Large intestine (tissue), 3 donors: ENCODE data around the gene ZFAND6. TPM values are rescaled to one million over a fixed set of nuclear protein-coding genes. Genes with fewer than 3 reads are reported as not detected.
"Not testable (repeated sequence)": the region's sequence is repeated elsewhere in the genome, so short reads cannot be mapped to it uniquely, and the experiment has no call there.

Experiments used
- DNase-seq, 2 donors: peaks; one replicate each; pipeline versions ENCODE4 v3.0.0 to v3.0.0-alpha.2; 2013
- H3K27ac ChIP-seq: one replicate; pipeline ENCODE4 v1.5.1; 2013; ENCODE audit warnings: low read length
- H3K27me3 ChIP-seq: 2 replicates; pipeline ENCODE4 v1.6.1; 2013; ENCODE audit warnings: low read length; ENCODE audit not compliant: control insufficient read depth, insufficient read depth
- H3K36me3 ChIP-seq: 2 replicates; pipeline ENCODE4 v1.6.1; 2013; ENCODE audit warnings: low read length; ENCODE audit not compliant: control insufficient read depth, insufficient read depth
- H3K4me1 ChIP-seq: one replicate; pipeline ENCODE4 v1.6.1; 2013; ENCODE audit warnings: low read length; ENCODE audit not compliant: control insufficient read depth, insufficient read depth
- H3K4me3 ChIP-seq: one replicate; pipeline ENCODE4 v1.5.1; 2013; ENCODE audit warnings: low read length
- H3K9me3 ChIP-seq: one replicate; pipeline ENCODE4 v1.6.1; 2013; ENCODE audit warnings: mild to moderate bottlenecking, low read depth, low read length, moderate library complexity; ENCODE audit not compliant: control insufficient read depth
- WGBS: methylation state at CpG from one replicate; pipeline ENCODE4 v1.1.5; 2013; ENCODE audit warnings: low lambda C conversion rate; ENCODE audit not compliant: insufficient coverage; 5-methylcytosine and 5-hydroxymethylcytosine counted together
- polyA plus RNA-seq: library from polyadenylated mRNA; unstranded; fragments of 120-200 nt; gene quantifications from one replicate; pipeline ENCODE4 v1.2.1, GENCODE V29; 2013

ZFAND6 gene
- polyA plus RNA-seq, 1 donor = 86.3 TPM

- no peak for DNase-seq
- Histone ChIP-seq H3K36me3 (no peaks in the 10 kb centered on the region), H3K4me1 (no peaks in the 10 kb centered on the region), H3K4me3 (no peak overlapping the region), H3K27me3 (no peaks in the 10 kb centered on the region), H3K27ac (no peak overlapping the region), H3K9me3 (no peaks in the 10 kb centered on the region)
- no CpG with 5 or more reads among the region's 1 CpG for WGBS
These were observed 16.9 kb upstream of the ZFAND6 start for GRCh38 chr15:80042568-80042967.

GRCh38 chr15:80045219-80045618 is 14.3 kb upstream of the ZFAND6 start:
- WGBS = no CpG with 5 or more reads among the region's 10 CpGs

GRCh38 chr15:80049046-80049445 is 10.4 kb upstream of the ZFAND6 start:
- DNase-seq = no peak
- no peaks in the 10 kb centered on the region for H3K36me3 ChIP-seq
- no peaks in the 10 kb centered on the region for H3K4me1 ChIP-seq
- H3K27me3 ChIP-seq = no peaks in the 10 kb centered on the region
- H3K27ac ChIP-seq = no peak overlapping the region
- WGBS = 89% methylated on average over 1 of the region's 2 CpGs
- H3K4me3 ChIP-seq = no peak overlapping the region
- H3K9me3 ChIP-seq = no peaks in the 10 kb centered on the region

More at GRCh38 chr15:80045219-80045618, 14.3 kb upstream of the ZFAND6 start:
- H3K36me3 ChIP-seq, H3K27me3 ChIP-seq, H3K4me1 ChIP-seq, DNase-seq, H3K4me3 ChIP-seq, H3K9me3 ChIP-seq, H3K27ac ChIP-seq: not testable (repeated sequence)

GRCh38 chr15:80052597-80053304 is 6.7 kb upstream of the ZFAND6 start:
- Histone ChIP-seq H3K36me3 (no peaks in the 10 kb centered on the region), H3K27ac (no peak overlapping the region), H3K4me1 (no peaks in the 10 kb centered on the region), H3K27me3 (no peaks in the 10 kb centered on the region), H3K9me3 (no peaks in the 10 kb centered on the region), H3K4me3 (no peak overlapping the region)
- WGBS = no CpG with 5 or more reads among the region's 6 CpGs
- DNase-seq = no peak

GRCh38 chr15:80055933-80056332 is 3.5 kb upstream of the ZFAND6 start:
- no peak overlapping the region for H3K4me3 ChIP-seq
- H3K36me3 ChIP-seq = no peaks in the 10 kb centered on the region
- H3K27ac ChIP-seq = no peak overlapping the region
- no peak for DNase-seq
- WGBS = no CpG with 5 or more reads among the region's 2 CpGs
- no peaks in the 10 kb centered on the region for H3K27me3 ChIP-seq
- no peaks in the 10 kb centered on the region for H3K4me1 ChIP-seq
- no peaks in the 10 kb centered on the region for H3K9me3 ChIP-seq

GRCh38 chr15:80058044-80058443 is 1.4 kb upstream of the ZFAND6 start:
- Histone ChIP-seq H3K4me1 (peaks cover 3% of the 10 kb centered on the region), H3K4me3 (no peak overlapping the region), H3K27ac (no peak overlapping the region), H3K9me3 (no peaks in the 10 kb centered on the region), H3K27me3 (no peaks in the 10 kb centered on the region), H3K36me3 (no peaks in the 10 kb centered on the region)
- DNase-seq = no peak
- 64% methylated on average over 3 of the region's 6 CpGs for WGBS

GRCh38 chr15:80059786-80060355 is 395 bp downstream of the ZFAND6 start:
- no CpG with 5 or more reads among the region's 72 CpGs for WGBS
- DNase-seq = peak; percentile 44 to 80
- no peaks in the 10 kb centered on the region for H3K9me3 ChIP-seq
- H3K36me3 ChIP-seq = no peaks in the 10 kb centered on the region
- H3K27ac ChIP-seq = peak overlapping the region; percentile 88
- H3K4me1 ChIP-seq = peaks cover 3% of the 10 kb centered on the region
- no peaks in the 10 kb centered on the region for H3K27me3 ChIP-seq
- H3K4me3 ChIP-seq = peak overlapping the region; percentile 58

GRCh38 chr15:80060356-80061006 is 1.0 kb downstream of the ZFAND6 start:
- H3K36me3 ChIP-seq = no peaks in the 10 kb centered on the region
- WGBS = no CpG with 5 or more reads among the region's 26 CpGs
- no peaks in the 10 kb centered on the region for H3K9me3 ChIP-seq

GRCh38 chr15:80061582-80061981 is 2.1 kb downstream of the ZFAND6 start:
- no peak for DNase-seq

More at GRCh38 chr15:80060356-80061006, 1.0 kb downstream of the ZFAND6 start:
- peak overlapping the region; percentile 57 for H3K4me3 ChIP-seq
- DNase-seq = peak; percentile 45 to 73
- H3K27ac ChIP-seq = peak overlapping the region; percentile 88
- H3K4me1 ChIP-seq = peaks cover 3% of the 10 kb centered on the region
- no peaks in the 10 kb centered on the region for H3K27me3 ChIP-seq

GRCh38 chr15:80066912-80067311 is 7.4 kb downstream of the ZFAND6 start:
- DNase-seq = no peak
- no peak overlapping the region for H3K4me3 ChIP-seq
- H3K27ac ChIP-seq = no peak overlapping the region

More at GRCh38 chr15:80061582-80061981, 2.1 kb downstream of the ZFAND6 start:
- no peak overlapping the region for H3K27ac ChIP-seq
- peak overlapping the region; percentile 57 for H3K4me3 ChIP-seq
- WGBS = 42% methylated on average over 3 of the region's 5 CpGs
- no peaks in the 10 kb centered on the region for H3K27me3 ChIP-seq
- peaks cover 3% of the 10 kb centered on the region for H3K4me1 ChIP-seq
- no peaks in the 10 kb centered on the region for H3K9me3 ChIP-seq
- no peaks in the 10 kb centered on the region for H3K36me3 ChIP-seq

More at GRCh38 chr15:80066912-80067311, 7.4 kb downstream of the ZFAND6 start:
- no peaks in the 10 kb centered on the region for H3K9me3 ChIP-seq
- H3K4me1 ChIP-seq = no peaks in the 10 kb centered on the region
- H3K27me3 ChIP-seq = no peaks in the 10 kb centered on the region
- no peaks in the 10 kb centered on the region for H3K36me3 ChIP-seq
